Caco-2 (cell line): ENCODE data around the gene SCIN. TPM values are rescaled to one million over a fixed set of nuclear protein-coding genes. Genes with fewer than 3 reads are reported as not detected.

Source experiments
- BruUV-seq: library from RNA; stranded (reverse); fragments of 400-500 nt; replicated peaks from 2 replicates; lab custom pipeline; 2021; lab: Mats Ljungman, UMichigan
- CTCF ChIA-PET: fragments of 300-600 bp; sonication (Branson Sonifier 250); formaldehyde crosslinking; loops from one replicate; lab custom pipeline; 2022; ENCODE audit warnings: antibody characterized with exemption; lab: Charles Lee
- POLR2A ChIA-PET: fragments of 300-600 bp; sonication (Branson Sonifier 250); formaldehyde crosslinking; loops from one replicate; lab custom pipeline; 2022; ENCODE audit warnings: antibody characterized with exemption; lab: Charles Lee
- DNase-seq, 2 experiments: peaks; one replicate each; pipeline versions ENCODE4 v3.0.0 to v3.0.0-alpha.2; 2020 to 2022
- H3K27me3 ChIP-seq: replicated peaks from 2 replicates; pipeline ENCODE4 v1.6.0; 2011; ENCODE audit warnings: low read length; ENCODE audit not compliant: control insufficient read depth, insufficient read depth
- H3K36me3 ChIP-seq: 2 replicates; pipeline ENCODE4 v1.5.1; 2011; ENCODE audit warnings: low read length; ENCODE audit not compliant: control insufficient read depth, insufficient read depth
- H3K4me1 ChIP-seq: fragments of 250-450 bp; sonication (Bioruptor Pico); 2 replicates; pipeline ENCODE4 v1.5.1; 2020; ENCODE audit warnings: mild to moderate bottlenecking
- H3K4me3 ChIP-seq: 2 replicates; pipeline ENCODE4 v1.5.1; 2011; ENCODE audit warnings: low read depth, mild to moderate bottlenecking, control low read depth, low read length
- H3K9me3 ChIP-seq: fragments of 250-450 bp; sonication (Bioruptor Pico); 2 replicates; pipeline ENCODE4 v1.5.1; 2020; ENCODE audit warnings: mild to moderate bottlenecking, moderate library complexity
- H3K27ac Mint-ChIP-seq: one replicate; pipeline ENCODE4 v1.8.0; 2022; ENCODE audit warnings: mixed read lengths; ENCODE audit not compliant: unreplicated experiment
- H3K27me3 Mint-ChIP-seq: one replicate; pipeline ENCODE4 v1.8.0; 2022; ENCODE audit warnings: mixed read lengths; ENCODE audit not compliant: insufficient read depth, unreplicated experiment
- H3K36me3 Mint-ChIP-seq: one replicate; pipeline ENCODE4 v1.8.0; 2022; ENCODE audit warnings: mild to moderate bottlenecking, mixed read lengths; ENCODE audit not compliant: insufficient read depth, unreplicated experiment
- H3K4me1 Mint-ChIP-seq: one replicate; pipeline ENCODE4 v1.8.0; 2022; ENCODE audit warnings: low read depth, mixed read lengths; ENCODE audit not compliant: unreplicated experiment
- H3K4me3 Mint-ChIP-seq: one replicate; pipeline ENCODE4 v1.8.0; 2022; ENCODE audit warnings: mild to moderate bottlenecking, moderate library complexity, mixed read lengths; ENCODE audit not compliant: unreplicated experiment
- H3K9me3 Mint-ChIP-seq: one replicate; pipeline ENCODE4 v1.8.0; 2022; ENCODE audit warnings: mixed read lengths; ENCODE audit not compliant: unreplicated experiment
- CTCF ChIP-seq, 2 experiments: fragments of 200-600 bp in 1 of 2; IDR thresholded peaks; 1 replicate in 1 of 2; 2 replicates in 1 of 2; pipeline versions ENCODE4 v1.5.1 to v1.8.0; 2011 to 2022; ENCODE audit warnings: antibody characterized with exemption in 1 of 2, control low read depth in 1 of 2, inconsistent platforms in 1 of 2, low read depth in 1 of 2, low read length in 1 of 2, mild to moderate bottlenecking in 1 of 2, moderate library complexity in 1 of 2; ENCODE audit not compliant: insufficient read depth in 1 of 2, severe bottlenecking in 1 of 2, unreplicated experiment in 1 of 2
- intact Hi-C: fragments of 100-400 bp; cut with micrococcal nuclease; formaldehyde crosslinking; loops from one replicate; pipeline ENCODE4 v1.10.0; 2022; ENCODE audit not compliant: unreplicated experiment
- total RNA-seq: library from RNA; stranded (reverse); gene quantifications from 2 replicates; pipeline ENCODE4 v1.2.3, GENCODE V29; 2022

Gene SCIN
- total RNA-seq, 1 experiment from 2014 or later, result 0.39 TPM

- no TSS peak for BruUV-seq
- Histone ChIP-seq H3K4me1 (peaks cover 14% of the 10 kb centered on the region), H3K27me3 (no peaks in the 10 kb centered on the region), H3K36me3 (no peaks in the 10 kb centered on the region), H3K4me3 (no peak overlapping the region), H3K9me3 (0 out of 2 replicates have a peak, but pooled peaks cover 8% of the 10 kb centered on the region)
- no peak for TF ChIP-seq CTCF (IDR thresholded peaks at IDR 0.05; ENCODE audit: insufficient read depth in 1 of 2, low read depth in 1 of 2, low read length in 1 of 2, severe bottlenecking in 1 of 2, unreplicated experiment in 1 of 2)
- Mint-ChIP-seq H3K4me1 (no peaks in the 10 kb centered on the region), H3K36me3 (no peaks in the 10 kb centered on the region), H3K9me3 (peaks cover 17% of the 10 kb centered on the region), H3K4me3 (no peak overlapping the region), H3K27me3 (no peaks in the 10 kb centered on the region), H3K27ac (no peak overlapping the region)
- intact Hi-C loops, result no loop called here
- CTCF ChIA-PET, result no interaction called here
- no peak for DNase-seq
- POLR2A ChIA-PET, result no interaction called here
These were observed 13.2 kb upstream of the SCIN start for GRCh38 chr7:12557282-12557681.

- Histone ChIP-seq H3K27me3 (no peaks in the 10 kb centered on the region), H3K36me3 (no peaks in the 10 kb centered on the region), H3K4me3 (no peak overlapping the region), H3K9me3 (no peaks in the 10 kb centered on the region), H3K4me1 (peaks cover 8% of the 10 kb centered on the region; the same call in 1 of the 2 replicates)
- H3K36me3 Mint-ChIP-seq, result no peaks in the 10 kb centered on the region
- no peak for DNase-seq
- peaks cover 3% of the 10 kb centered on the region for H3K4me1 Mint-ChIP-seq
- no peak for TF ChIP-seq CTCF (IDR thresholded peaks at IDR 0.05; ENCODE audit: insufficient read depth in 1 of 2, low read depth in 1 of 2, low read length in 1 of 2, severe bottlenecking in 1 of 2, unreplicated experiment in 1 of 2)
- H3K9me3 Mint-ChIP-seq, result peaks cover 10% of the 10 kb centered on the region
- peaks cover 15% of the 10 kb centered on the region for H3K27me3 Mint-ChIP-seq
- intact Hi-C loops, result no loop called here
- CTCF ChIA-PET, result no interaction called here
- H3K27ac Mint-ChIP-seq, result no peak overlapping the region
- BruUV-seq, result no TSS peak
- no peak overlapping the region for H3K4me3 Mint-ChIP-seq
- POLR2A ChIA-PET, result no interaction called here
These were observed 5.3 kb upstream of the SCIN start for GRCh38 chr7:12564996-12565764.

GRCh38 chr7:12565873-12566272 lies 4.6 kb upstream of the SCIN start:
- no peaks in the 10 kb centered on the region for H3K36me3 Mint-ChIP-seq
- POLR2A ChIA-PET, result no interaction called here
- Histone ChIP-seq H3K4me3 (no peak overlapping the region), H3K9me3 (no peaks in the 10 kb centered on the region), H3K27me3 (no peaks in the 10 kb centered on the region), H3K36me3 (no peaks in the 10 kb centered on the region), H3K4me1 (peaks cover 11% of the 10 kb centered on the region; the same call in 1 of the 2 replicates)
- no peak overlapping the region for H3K4me3 Mint-ChIP-seq
- peaks cover 8% of the 10 kb centered on the region for H3K4me1 Mint-ChIP-seq
- BruUV-seq, result no TSS peak
- peaks cover 18% of the 10 kb centered on the region for H3K27me3 Mint-ChIP-seq
- DNase-seq, result no peak
- TF ChIP-seq CTCF (IDR thresholded peaks at IDR 0.05; ENCODE audit: insufficient read depth in 1 of 2, low read depth in 1 of 2, low read length in 1 of 2, severe bottlenecking in 1 of 2, unreplicated experiment in 1 of 2), result no peak
- CTCF ChIA-PET, result no interaction called here
- H3K9me3 Mint-ChIP-seq, result peaks cover 10% of the 10 kb centered on the region
- H3K27ac Mint-ChIP-seq, result no peak overlapping the region
- intact Hi-C loops, result no loop called here
